Measurements from ENCODE around the gene FAM210B. TPM values are rescaled to one million over a fixed set of nuclear protein-coding genes. Genes with fewer than 3 reads are reported as not detected.

Gene FAM210B
- total and polyA plus RNA-seq, 2 of the 13 experiments (the other 11 are each of a cell fraction or from before 2014, with no cell fraction given), result 75.9 to 107 TPM

DNA sequence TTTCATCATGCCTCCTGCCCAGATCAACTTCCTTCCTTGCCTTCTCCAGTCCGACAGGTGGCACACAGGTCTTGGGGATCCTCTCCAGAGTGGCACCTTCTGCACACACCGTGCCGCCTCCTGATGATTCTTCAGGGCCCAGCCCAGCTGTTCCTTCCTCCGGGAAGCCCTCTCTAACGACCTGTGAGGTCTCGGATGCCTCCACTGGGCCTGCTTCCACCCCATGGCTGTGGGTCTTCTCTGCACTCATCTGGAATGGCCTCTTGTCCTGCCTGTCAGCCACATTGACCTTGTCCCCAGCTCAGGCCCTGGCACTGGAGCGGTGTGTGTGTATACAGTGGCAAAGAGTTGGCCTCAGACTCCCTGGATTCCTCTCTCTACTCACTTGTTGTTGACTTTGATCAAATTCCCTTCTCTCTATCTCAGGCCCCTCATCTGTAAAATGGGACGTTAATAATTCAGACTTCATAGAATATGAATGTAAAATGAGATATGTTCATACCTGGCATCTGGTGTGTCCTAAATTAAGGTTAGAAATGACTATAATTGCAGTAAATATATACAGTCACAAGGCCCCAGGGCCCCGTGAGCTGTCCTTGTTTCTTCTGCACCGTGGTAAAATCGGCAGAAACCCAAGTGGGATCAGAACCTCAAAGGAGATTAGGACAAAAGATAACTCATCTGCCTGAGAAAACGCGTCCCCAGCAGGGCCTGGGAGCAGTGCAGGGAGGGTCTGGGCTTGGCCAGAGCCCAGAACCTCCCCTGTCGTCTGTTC, 1.5 kb downstream of the FAM210B start (continued):
- TF ChIP-seq, protein P1, sequence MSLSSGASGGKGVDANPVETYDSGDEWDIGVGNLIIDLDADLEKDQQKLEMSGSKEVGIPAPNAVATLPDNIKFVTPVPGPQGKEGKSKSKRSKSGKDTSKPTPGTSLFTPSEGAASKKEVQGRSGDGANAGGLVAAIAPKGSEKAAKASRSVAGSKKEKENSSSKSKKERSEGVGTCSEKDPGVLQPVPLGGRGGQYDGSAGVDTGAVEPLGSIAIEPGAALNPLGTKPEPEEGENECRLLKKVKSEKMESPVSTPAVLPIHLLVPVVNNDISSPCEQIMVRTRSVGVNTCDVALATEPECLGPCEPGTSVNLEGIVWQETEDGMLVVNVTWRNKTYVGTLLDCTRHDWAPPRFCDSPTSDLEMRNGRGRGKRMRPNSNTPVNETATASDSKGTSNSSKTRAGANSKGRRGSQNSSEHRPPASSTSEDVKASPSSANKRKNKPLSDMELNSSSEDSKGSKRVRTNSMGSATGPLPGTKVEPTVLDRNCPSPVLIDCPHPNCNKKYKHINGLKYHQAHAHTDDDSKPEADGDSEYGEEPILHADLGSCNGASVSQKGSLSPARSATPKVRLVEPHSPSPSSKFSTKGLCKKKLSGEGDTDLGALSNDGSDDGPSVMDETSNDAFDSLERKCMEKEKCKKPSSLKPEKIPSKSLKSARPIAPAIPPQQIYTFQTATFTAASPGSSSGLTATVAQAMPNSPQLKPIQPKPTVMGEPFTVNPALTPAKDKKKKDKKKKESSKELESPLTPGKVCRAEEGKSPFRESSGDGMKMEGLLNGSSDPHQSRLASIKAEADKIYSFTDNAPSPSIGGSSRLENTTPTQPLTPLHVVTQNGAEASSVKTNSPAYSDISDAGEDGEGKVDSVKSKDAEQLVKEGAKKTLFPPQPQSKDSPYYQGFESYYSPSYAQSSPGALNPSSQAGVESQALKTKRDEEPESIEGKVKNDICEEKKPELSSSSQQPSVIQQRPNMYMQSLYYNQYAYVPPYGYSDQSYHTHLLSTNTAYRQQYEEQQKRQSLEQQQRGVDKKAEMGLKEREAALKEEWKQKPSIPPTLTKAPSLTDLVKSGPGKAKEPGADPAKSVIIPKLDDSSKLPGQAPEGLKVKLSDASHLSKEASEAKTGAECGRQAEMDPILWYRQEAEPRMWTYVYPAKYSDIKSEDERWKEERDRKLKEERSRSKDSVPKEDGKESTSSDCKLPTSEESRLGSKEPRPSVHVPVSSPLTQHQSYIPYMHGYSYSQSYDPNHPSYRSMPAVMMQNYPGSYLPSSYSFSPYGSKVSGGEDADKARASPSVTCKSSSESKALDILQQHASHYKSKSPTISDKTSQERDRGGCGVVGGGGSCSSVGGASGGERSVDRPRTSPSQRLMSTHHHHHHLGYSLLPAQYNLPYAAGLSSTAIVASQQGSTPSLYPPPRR (CRISPR knock-in tag; IDR thresholded peaks at IDR 0.05; ENCODE audit: borderline replicate concordance), result no peak
- TF ChIP-seq SSRP1 (CRISPR knock-in tag; IDR thresholded peaks at IDR 0.05), result no peak; the same call in 1 of the 2 replicates
- TF ChIP-seq ZNF644 (CRISPR knock-in tag; IDR thresholded peaks at IDR 0.05; ENCODE audit: low read depth), result peak; percentile 27; the same call in 1 of the 2 replicates
- no peak for TF ChIP-seq ZNF260 (CRISPR knock-in tag; IDR thresholded peaks at IDR 0.05; ENCODE audit: borderline replicate concordance, low read depth)
- TF ChIP-seq, protein P2, sequence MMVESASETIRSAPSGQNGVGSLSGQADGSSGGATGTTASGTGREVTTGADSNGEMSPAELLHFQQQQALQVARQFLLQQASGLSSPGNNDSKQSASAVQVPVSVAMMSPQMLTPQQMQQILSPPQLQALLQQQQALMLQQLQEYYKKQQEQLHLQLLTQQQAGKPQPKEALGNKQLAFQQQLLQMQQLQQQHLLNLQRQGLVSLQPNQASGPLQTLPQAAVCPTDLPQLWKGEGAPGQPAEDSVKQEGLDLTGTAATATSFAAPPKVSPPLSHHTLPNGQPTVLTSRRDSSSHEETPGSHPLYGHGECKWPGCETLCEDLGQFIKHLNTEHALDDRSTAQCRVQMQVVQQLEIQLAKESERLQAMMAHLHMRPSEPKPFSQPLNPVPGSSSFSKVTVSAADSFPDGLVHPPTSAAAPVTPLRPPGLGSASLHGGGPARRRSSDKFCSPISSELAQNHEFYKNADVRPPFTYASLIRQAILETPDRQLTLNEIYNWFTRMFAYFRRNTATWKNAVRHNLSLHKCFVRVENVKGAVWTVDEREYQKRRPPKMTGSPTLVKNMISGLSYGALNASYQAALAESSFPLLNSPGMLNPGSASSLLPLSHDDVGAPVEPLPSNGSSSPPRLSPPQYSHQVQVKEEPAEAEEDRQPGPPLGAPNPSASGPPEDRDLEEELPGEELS (CRISPR knock-in tag; IDR thresholded peaks at IDR 0.05), result peak; percentile 36; the same call in 1 of the 2 replicates
- no peak for TF ChIP-seq ATAD3A (CRISPR knock-in tag; IDR thresholded peaks at IDR 0.05)
- peak; percentile 91 for TF ChIP-seq RCOR2 (CRISPR knock-in tag; IDR thresholded peaks at IDR 0.05)
- no peak for TF ChIP-seq NFE2L1 (CRISPR knock-in tag; IDR thresholded peaks at IDR 0.05; ENCODE audit: borderline replicate concordance)
- 0 out of 2 replicates have a peak, but pooled peaks have one; percentile 51 for TF ChIP-seq TSC22D2 (CRISPR knock-in tag; IDR thresholded peaks at IDR 0.05; ENCODE audit: borderline replicate concordance)
- 0 out of 2 replicates have a peak, but pooled peaks have one; percentile 20 for TF ChIP-seq IRF2 (CRISPR knock-in tag; IDR thresholded peaks at IDR 0.05)
- TF ChIP-seq ZBTB46 (CRISPR knock-in tag; IDR thresholded peaks at IDR 0.05; ENCODE audit: borderline replicate concordance), result 0 out of 2 replicates have a peak, but pooled peaks have one; percentile 16
- TF ChIP-seq MEIS1 (CRISPR knock-in tag; IDR thresholded peaks at IDR 0.05; ENCODE audit: borderline replicate concordance), result peak; percentile 37; the same call in 1 of the 2 replicates
- TF ChIP-seq, protein P3, sequence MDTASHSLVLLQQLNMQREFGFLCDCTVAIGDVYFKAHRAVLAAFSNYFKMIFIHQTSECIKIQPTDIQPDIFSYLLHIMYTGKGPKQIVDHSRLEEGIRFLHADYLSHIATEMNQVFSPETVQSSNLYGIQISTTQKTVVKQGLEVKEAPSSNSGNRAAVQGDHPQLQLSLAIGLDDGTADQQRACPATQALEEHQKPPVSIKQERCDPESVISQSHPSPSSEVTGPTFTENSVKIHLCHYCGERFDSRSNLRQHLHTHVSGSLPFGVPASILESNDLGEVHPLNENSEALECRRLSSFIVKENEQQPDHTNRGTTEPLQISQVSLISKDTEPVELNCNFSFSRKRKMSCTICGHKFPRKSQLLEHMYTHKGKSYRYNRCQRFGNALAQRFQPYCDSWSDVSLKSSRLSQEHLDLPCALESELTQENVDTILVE (CRISPR knock-in tag; IDR thresholded peaks at IDR 0.05), result peak; percentile 41; the same call in 1 of the 2 replicates
- peak; percentile 14; the same call in 1 of the 2 replicates for TF ChIP-seq ZNF703 (CRISPR knock-in tag; IDR thresholded peaks at IDR 0.05; ENCODE audit: borderline replicate concordance)
- TF ChIP-seq, protein P4, sequence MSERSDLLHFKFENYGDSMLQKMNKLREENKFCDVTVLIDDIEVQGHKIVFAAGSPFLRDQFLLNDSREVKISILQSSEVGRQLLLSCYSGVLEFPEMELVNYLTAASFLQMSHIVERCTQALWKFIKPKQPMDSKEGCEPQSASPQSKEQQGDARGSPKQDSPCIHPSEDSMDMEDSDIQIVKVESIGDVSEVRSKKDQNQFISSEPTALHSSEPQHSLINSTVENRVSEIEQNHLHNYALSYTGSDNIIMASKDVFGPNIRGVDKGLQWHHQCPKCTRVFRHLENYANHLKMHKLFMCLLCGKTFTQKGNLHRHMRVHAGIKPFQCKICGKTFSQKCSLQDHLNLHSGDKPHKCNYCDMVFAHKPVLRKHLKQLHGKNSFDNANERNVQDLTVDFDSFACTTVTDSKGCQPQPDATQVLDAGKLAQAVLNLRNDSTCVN (CRISPR knock-in tag; IDR thresholded peaks at IDR 0.05; ENCODE audit: borderline replicate concordance), result 0 out of 2 replicates have a peak, but pooled peaks have one; percentile 71
- TF ChIP-seq SMYD3 (CRISPR knock-in tag; IDR thresholded peaks at IDR 0.05), result no peak
- 0 out of 2 replicates have a peak, but pooled peaks have one; percentile 19 for TF ChIP-seq CAMTA2 (CRISPR knock-in tag; IDR thresholded peaks at IDR 0.05; ENCODE audit: borderline replicate concordance)
